Measurements from ENCODE around the gene TCEA2.

Gene TCEA2

DNA sequence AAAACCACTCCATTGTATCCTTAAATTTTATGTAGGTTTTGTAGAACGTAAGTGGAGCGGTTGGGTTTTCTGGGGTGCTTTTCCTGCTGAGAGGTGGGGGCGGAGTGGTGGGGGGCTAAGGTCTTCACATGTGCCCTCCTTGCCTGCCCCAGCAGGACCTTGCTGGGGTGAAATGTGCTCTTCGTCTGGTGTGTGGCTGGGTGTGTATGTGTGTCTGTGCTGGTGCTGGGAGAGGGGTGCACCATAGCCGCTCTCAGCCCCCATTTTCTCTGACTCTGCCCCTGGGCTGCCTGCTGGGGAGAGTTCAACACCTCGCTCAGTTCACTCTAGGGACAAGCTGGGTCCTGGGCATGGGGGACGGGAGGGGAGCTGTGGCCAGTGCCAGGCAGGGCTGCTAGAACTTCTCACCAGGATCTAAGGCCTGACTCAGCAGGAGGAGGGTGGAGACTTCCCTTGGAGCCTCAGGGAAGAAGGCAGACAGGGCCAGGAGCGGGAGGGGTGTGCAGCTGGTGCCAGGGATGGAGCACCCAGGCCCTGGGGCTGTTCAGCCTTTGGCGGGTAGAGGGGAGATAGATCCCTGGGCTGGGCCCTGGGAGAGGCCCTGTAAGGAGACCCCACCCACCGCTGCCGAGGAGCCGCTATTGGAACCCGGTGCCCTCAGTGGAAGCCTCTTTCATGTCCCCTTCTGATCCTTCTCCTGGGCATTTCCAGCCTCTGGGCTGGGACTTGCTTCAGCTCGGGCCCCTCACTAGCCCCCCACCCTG lies 18.3 kb upstream of the TCEA2 start:
- Histone ChIP-seq H3K9me3 (ENCODE audit: insufficient read depth, low read depth, low read length) (no peaks in the 10 kb centered on the region), H3K4me2 (ENCODE audit: low read depth, low read length, poor library complexity, severe bottlenecking) (no peak overlapping the region), H3K9ac (ENCODE audit: low read depth, low read length, poor library complexity, severe bottlenecking) (no peak overlapping the region), H3K4me1 (ENCODE audit: insufficient read depth, low read length, poor library complexity, severe bottlenecking) (peaks cover 23% of the 10 kb centered on the region), H2AFZ (ENCODE audit: low read length) (no peak overlapping the region), H3K4me3 (ENCODE audit: low read length, poor library complexity, severe bottlenecking) (no peak overlapping the region), H3K9me2 (replicated peaks; ENCODE audit: low read depth, low read length) (no peaks in the 10 kb centered on the region), H4K20me1 (ENCODE audit: insufficient read depth, low read length, poor library complexity, severe bottlenecking) (no peaks in the 10 kb centered on the region), H3K27me3 (ENCODE audit: insufficient read depth, low read length, poor library complexity, severe bottlenecking) (no peaks in the 10 kb centered on the region), H3K79me2 (ENCODE audit: insufficient read depth, low read length) (no peaks in the 10 kb centered on the region), H3F3A (ENCODE audit: low read depth) (no peaks in the 10 kb centered on the region), H3K36me3 (ENCODE audit: insufficient read depth, low read length) (no peaks in the 10 kb centered on the region)
- TF ChIP-seq EZH2phosphoT487 (IDR thresholded peaks at IDR 0.05; ENCODE audit: borderline replicate concordance) (no peak), CTCF (conservative IDR thresholded peaks at IDR 0.05; ENCODE audit: low read length) (no peak)

- Histone ChIP-seq H3K9ac (ENCODE audit: low read depth, low read length, poor library complexity, severe bottlenecking) (no peak overlapping the region), H3K9me3 (ENCODE audit: insufficient read depth, low read depth, low read length) (no peaks in the 10 kb centered on the region), H2AFZ (ENCODE audit: low read length) (no peak overlapping the region), H3K4me1 (ENCODE audit: insufficient read depth, low read length, poor library complexity, severe bottlenecking) (peaks cover 15% of the 10 kb centered on the region), H3K4me2 (ENCODE audit: low read depth, low read length, poor library complexity, severe bottlenecking) (no peak overlapping the region), H3K36me3 (ENCODE audit: insufficient read depth, low read length) (no peaks in the 10 kb centered on the region), H3F3A (ENCODE audit: low read depth) (no peaks in the 10 kb centered on the region), H3K27me3 (ENCODE audit: insufficient read depth, low read length, poor library complexity, severe bottlenecking) (no peaks in the 10 kb centered on the region), H3K79me2 (ENCODE audit: insufficient read depth, low read length) (no peaks in the 10 kb centered on the region), H3K4me3 (ENCODE audit: low read length, poor library complexity, severe bottlenecking) (no peak overlapping the region), H4K20me1 (ENCODE audit: insufficient read depth, low read length, poor library complexity, severe bottlenecking) (no peaks in the 10 kb centered on the region), H3K9me2 (replicated peaks; ENCODE audit: low read depth, low read length) (no peaks in the 10 kb centered on the region)
- TF ChIP-seq CTCF (conservative IDR thresholded peaks at IDR 0.05; ENCODE audit: low read length) (no peak), EZH2phosphoT487 (IDR thresholded peaks at IDR 0.05; ENCODE audit: borderline replicate concordance) (no peak)
These were observed 17.5 kb upstream of the TCEA2 start for GRCh38 chr20:64045346-64046011.

- H3K27me3 ChIP-seq (ENCODE audit: insufficient read depth, low read length, poor library complexity, severe bottlenecking): no peaks in the 10 kb centered on the region
- H3K9ac ChIP-seq (ENCODE audit: low read depth, low read length, poor library complexity, severe bottlenecking): no peak overlapping the region
- no peak overlapping the region for H3K4me2 ChIP-seq (ENCODE audit: low read depth, low read length, poor library complexity, severe bottlenecking)
- TF ChIP-seq EZH2phosphoT487 (IDR thresholded peaks at IDR 0.05; ENCODE audit: borderline replicate concordance) (no peak), CTCF (conservative IDR thresholded peaks at IDR 0.05; ENCODE audit: low read length) (no peak)
- no peak overlapping the region for H2AFZ ChIP-seq (ENCODE audit: low read length)
- no peaks in the 10 kb centered on the region for H4K20me1 ChIP-seq (ENCODE audit: insufficient read depth, low read length, poor library complexity, severe bottlenecking)
- no peaks in the 10 kb centered on the region for H3K9me2 ChIP-seq (replicated peaks; ENCODE audit: low read depth, low read length)
- peaks cover 4% of the 10 kb centered on the region for H3K4me1 ChIP-seq (ENCODE audit: insufficient read depth, low read length, poor library complexity, severe bottlenecking)
- no peaks in the 10 kb centered on the region for H3K36me3 ChIP-seq (ENCODE audit: insufficient read depth, low read length)
- no peaks in the 10 kb centered on the region for H3K79me2 ChIP-seq (ENCODE audit: insufficient read depth, low read length)
- H3F3A ChIP-seq (ENCODE audit: low read depth): no peaks in the 10 kb centered on the region
- no peak overlapping the region for H3K4me3 ChIP-seq (ENCODE audit: low read length, poor library complexity, severe bottlenecking)
- H3K9me3 ChIP-seq (ENCODE audit: insufficient read depth, low read depth, low read length): no peaks in the 10 kb centered on the region
These were observed 16.0 kb upstream of the TCEA2 start for GRCh38 chr20:64047046-64047389.
